ENCODE data around the gene CBX8.

The CBX8 gene

GRCh38 chr17:79826204-79826680 lies 29.4 kb upstream of the CBX8 start:
- H3K36me3 ChIP-seq (ENCODE audit: control insufficient read depth, insufficient read depth, low read length): no peaks in the 10 kb centered on the region
- no peak overlapping the region for H3K27ac ChIP-seq (ENCODE audit: low read depth, low read length)
- H3K27me3 ChIP-seq (ENCODE audit: control insufficient read depth, insufficient read depth, low read length): peaks cover 91% of the 10 kb centered on the region
- H3K9me3 ChIP-seq (ENCODE audit: control insufficient read depth, insufficient read depth, low read length): no peaks in the 10 kb centered on the region
- no peak overlapping the region for H3K4me3 ChIP-seq (ENCODE audit: low read depth, low read length)
- no peak overlapping the region for H3K9ac ChIP-seq (ENCODE audit: low read depth, low read length)
- peaks cover 2% of the 10 kb centered on the region; the same call in 1 of the 2 replicates for H3K4me1 ChIP-seq (ENCODE audit: control insufficient read depth, insufficient read depth, low read length)

DNA sequence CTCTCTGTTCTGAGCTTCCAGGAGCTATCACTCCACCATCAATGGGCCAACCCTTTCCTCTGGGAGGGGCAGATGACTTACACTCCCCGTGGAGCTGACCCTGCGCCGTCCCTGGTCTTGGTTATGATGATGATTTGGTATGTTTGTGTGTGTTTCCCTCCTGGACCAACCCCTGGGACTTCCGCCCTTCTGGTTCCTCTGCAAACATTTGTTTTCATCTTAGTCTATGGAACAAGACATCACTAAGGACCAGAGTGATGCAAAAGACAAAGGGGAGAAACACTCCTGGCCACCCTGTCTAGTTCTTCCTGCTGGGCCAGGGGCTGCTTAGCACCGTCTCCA lies 28.7 kb upstream of the CBX8 start:
- Histone ChIP-seq H3K27ac (ENCODE audit: low read depth, low read length) (no peak overlapping the region), H3K36me3 (ENCODE audit: control insufficient read depth, insufficient read depth, low read length) (no peaks in the 10 kb centered on the region), H3K27me3 (ENCODE audit: control insufficient read depth, insufficient read depth, low read length) (peaks cover 91% of the 10 kb centered on the region), H3K9me3 (ENCODE audit: control insufficient read depth, insufficient read depth, low read length) (no peaks in the 10 kb centered on the region), H3K4me1 (ENCODE audit: control insufficient read depth, insufficient read depth, low read length) (peaks cover 2% of the 10 kb centered on the region; the same call in 1 of the 2 replicates), H3K4me3 (ENCODE audit: low read depth, low read length) (no peak overlapping the region), H3K9ac (ENCODE audit: low read depth, low read length) (no peak overlapping the region)

DNA sequence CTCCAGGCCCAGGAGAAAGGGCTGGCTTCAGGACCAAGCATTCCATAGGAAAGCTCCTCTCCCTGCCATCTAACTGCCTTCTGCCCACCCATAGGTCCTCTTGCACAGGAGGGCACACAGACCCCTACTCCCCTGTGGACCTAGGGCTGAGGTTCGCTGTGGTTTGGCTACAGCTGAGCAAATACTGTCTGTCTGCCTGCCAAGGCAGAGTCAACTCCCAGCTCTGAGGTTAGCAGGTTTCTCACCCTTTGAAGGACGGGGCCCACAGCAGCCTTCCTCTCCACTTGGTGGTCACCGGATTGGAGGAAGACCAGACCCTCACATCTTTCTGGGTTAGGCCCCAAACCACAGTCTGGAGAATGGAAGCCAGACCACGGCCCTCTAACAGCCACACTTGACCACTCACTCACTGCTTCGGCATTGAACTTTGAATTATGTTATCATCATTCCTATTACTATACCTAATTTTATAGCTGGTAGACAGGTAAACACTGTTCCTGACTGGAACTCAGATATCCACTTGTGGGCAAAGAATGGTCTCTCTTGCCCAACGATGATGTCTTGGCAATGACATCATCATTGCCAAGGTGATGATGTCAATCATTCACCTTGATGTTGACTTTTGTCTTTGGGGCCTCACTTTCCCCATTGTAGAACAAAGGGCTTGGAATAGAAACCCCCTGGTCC lies 28.2 kb upstream of the CBX8 start:
- H3K27me3 ChIP-seq (ENCODE audit: control insufficient read depth, insufficient read depth, low read length): peaks cover 91% of the 10 kb centered on the region
- no peak overlapping the region for H3K9ac ChIP-seq (ENCODE audit: low read depth, low read length)
- no peaks in the 10 kb centered on the region for H3K4me1 ChIP-seq (ENCODE audit: control insufficient read depth, insufficient read depth, low read length)
- H3K4me3 ChIP-seq (ENCODE audit: low read depth, low read length): no peak overlapping the region
- H3K36me3 ChIP-seq (ENCODE audit: control insufficient read depth, insufficient read depth, low read length): no peaks in the 10 kb centered on the region
- H3K9me3 ChIP-seq (ENCODE audit: control insufficient read depth, insufficient read depth, low read length): no peaks in the 10 kb centered on the region
- H3K27ac ChIP-seq (ENCODE audit: low read depth, low read length): no peak overlapping the region

DNA sequence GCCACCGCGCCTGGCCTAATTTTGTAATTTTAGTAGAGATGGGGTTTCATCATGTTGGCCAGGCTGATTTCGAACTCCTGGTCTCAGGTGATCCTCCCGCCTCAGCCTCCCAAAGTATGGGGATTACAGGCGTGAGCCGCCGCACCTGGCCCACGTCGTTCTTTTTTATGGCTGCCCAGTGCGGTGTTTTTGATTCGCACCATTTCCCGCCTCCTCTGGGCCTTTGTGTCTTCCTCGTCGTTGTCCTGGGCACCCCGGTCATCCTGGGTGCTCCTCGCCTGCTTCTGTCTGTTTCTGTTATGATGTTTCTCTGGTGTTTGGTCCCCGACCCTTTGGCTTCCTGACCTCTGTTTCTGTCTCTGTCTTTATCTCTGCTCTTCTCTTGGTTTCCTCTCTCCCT lies 27.4 kb upstream of the CBX8 start:
- H3K27me3 ChIP-seq (ENCODE audit: control insufficient read depth, insufficient read depth, low read length): peaks cover 91% of the 10 kb centered on the region

DNA sequence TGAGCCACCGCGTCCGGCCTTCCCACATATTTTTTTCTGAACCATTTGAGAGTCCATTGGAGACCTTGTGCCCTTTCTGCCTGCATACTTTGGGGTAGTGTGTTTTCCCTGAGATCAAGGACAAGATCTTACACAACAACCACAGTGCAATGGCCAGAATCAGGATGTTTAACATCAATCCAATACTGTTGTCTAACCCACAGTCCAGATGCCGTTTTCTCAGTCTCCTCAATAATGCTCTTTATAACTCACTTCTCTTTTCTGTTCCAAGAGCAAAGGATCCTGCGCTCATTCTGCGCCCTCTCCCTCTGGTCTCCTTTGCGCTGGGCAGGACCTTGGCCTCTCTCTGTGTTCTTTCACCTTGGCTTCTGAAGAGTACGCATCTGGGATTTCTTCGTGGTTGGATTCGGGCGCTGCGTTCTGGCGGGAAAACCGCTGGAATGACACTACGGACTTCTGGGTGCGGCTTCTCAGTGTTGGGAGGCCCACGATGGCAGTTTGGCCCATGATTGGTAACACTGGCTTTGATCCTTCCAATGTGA lies 25.8 kb upstream of the CBX8 start:
- H3K9me3 ChIP-seq (ENCODE audit: control insufficient read depth, insufficient read depth, low read length): no peaks in the 10 kb centered on the region
- H3K36me3 ChIP-seq (ENCODE audit: control insufficient read depth, insufficient read depth, low read length): no peaks in the 10 kb centered on the region
- H3K27ac ChIP-seq (ENCODE audit: low read depth, low read length): no peak overlapping the region
- no peak overlapping the region for H3K9ac ChIP-seq (ENCODE audit: low read depth, low read length)
- peaks cover 93% of the 10 kb centered on the region for H3K27me3 ChIP-seq (ENCODE audit: control insufficient read depth, insufficient read depth, low read length)
- H3K4me1 ChIP-seq (ENCODE audit: control insufficient read depth, insufficient read depth, low read length): no peaks in the 10 kb centered on the region
- no peak overlapping the region for H3K4me3 ChIP-seq (ENCODE audit: low read depth, low read length)

More for the DNA sequence above, 27.4 kb upstream of the CBX8 start:
- no peaks in the 10 kb centered on the region for H3K9me3 ChIP-seq (ENCODE audit: control insufficient read depth, insufficient read depth, low read length)
- H3K4me1 ChIP-seq (ENCODE audit: control insufficient read depth, insufficient read depth, low read length): no peaks in the 10 kb centered on the region
- H3K27ac ChIP-seq (ENCODE audit: low read depth, low read length): no peak overlapping the region
- H3K4me3 ChIP-seq (ENCODE audit: low read depth, low read length): no peak overlapping the region
- H3K9ac ChIP-seq (ENCODE audit: low read depth, low read length): no peak overlapping the region
- H3K36me3 ChIP-seq (ENCODE audit: control insufficient read depth, insufficient read depth, low read length): no peaks in the 10 kb centered on the region

GRCh38 chr17:79821331-79822095 lies 24.6 kb upstream of the CBX8 start:
- Histone ChIP-seq H3K9ac (ENCODE audit: low read depth, low read length) (no peak overlapping the region), H3K27me3 (ENCODE audit: control insufficient read depth, insufficient read depth, low read length) (peaks cover 93% of the 10 kb centered on the region), H3K36me3 (ENCODE audit: control insufficient read depth, insufficient read depth, low read length) (no peaks in the 10 kb centered on the region), H3K4me1 (ENCODE audit: control insufficient read depth, insufficient read depth, low read length) (no peaks in the 10 kb centered on the region), H3K4me3 (ENCODE audit: low read depth, low read length) (no peak overlapping the region), H3K27ac (ENCODE audit: low read depth, low read length) (no peak overlapping the region), H3K9me3 (ENCODE audit: control insufficient read depth, insufficient read depth, low read length) (no peaks in the 10 kb centered on the region)

DNA sequence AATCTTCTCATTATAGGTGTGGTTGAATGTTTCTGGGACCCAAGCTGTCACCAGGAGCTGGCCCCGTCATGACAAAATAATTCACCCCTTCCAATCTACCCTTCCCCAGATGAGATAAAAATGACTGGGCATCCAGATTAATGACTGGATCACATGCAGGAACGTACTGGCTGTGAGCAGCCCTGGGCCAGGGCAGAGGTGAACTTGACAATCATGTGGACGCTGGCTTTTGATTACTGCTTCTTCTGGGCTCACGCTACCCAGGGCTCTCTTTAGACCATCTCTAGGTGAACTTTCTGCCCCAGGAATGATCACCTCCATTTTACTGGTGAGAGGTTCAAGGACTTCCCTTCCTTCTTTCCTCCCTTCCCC lies 24.1 kb upstream of the CBX8 start:
- Histone ChIP-seq H3K27me3 (ENCODE audit: control insufficient read depth, insufficient read depth, low read length) (peaks cover 93% of the 10 kb centered on the region), H3K9ac (ENCODE audit: low read depth, low read length) (no peak overlapping the region), H3K4me1 (ENCODE audit: control insufficient read depth, insufficient read depth, low read length) (no peaks in the 10 kb centered on the region; the same call in 1 of the 2 replicates), H3K36me3 (ENCODE audit: control insufficient read depth, insufficient read depth, low read length) (no peaks in the 10 kb centered on the region), H3K9me3 (ENCODE audit: control insufficient read depth, insufficient read depth, low read length) (no peaks in the 10 kb centered on the region), H3K4me3 (ENCODE audit: low read depth, low read length) (no peak overlapping the region), H3K27ac (ENCODE audit: low read depth, low read length) (no peak overlapping the region)

DNA sequence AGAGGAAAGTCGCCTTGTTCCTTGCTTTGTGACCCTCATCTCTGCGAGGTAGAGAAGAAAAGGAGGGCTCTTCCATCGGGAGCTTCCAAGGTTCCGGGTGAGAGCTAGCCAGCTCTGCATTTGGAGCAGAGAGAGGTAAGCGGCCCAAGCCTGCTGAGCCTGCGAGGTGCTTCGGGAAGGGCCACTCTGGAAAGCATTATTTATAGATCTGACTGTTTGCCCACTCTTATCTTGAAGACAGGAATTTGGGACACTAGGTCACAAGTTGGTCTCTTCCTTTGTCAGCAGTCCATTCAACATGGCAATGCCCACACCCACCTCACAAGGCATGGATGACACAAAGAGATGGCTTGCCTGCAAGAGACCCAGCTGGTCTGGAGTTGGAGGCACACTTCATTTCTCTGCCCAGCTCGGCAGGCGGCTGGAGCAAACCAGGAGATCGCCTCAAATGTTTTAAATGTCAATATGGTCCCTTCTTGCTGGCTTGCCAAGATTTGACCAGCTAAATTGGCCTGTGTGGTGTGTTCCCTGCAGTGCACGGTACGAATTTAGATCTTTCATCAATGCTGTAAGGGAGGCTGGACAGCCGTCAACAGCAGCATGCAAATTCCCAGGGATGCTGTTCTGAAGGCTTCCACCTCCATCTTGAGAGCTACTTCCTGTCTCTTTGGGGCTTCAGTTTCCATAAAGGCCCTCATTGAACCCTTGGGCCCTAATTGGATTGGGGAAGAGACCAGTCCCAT lies 22.8 kb upstream of the CBX8 start:
- Histone ChIP-seq H3K4me1 (ENCODE audit: control insufficient read depth, insufficient read depth, low read length) (no peaks in the 10 kb centered on the region; the same call in 1 of the 2 replicates), H3K36me3 (ENCODE audit: control insufficient read depth, insufficient read depth, low read length) (no peaks in the 10 kb centered on the region), H3K27ac (ENCODE audit: low read depth, low read length) (no peak overlapping the region), H3K4me3 (ENCODE audit: low read depth, low read length) (no peak overlapping the region), H3K9ac (ENCODE audit: low read depth, low read length) (no peak overlapping the region), H3K9me3 (ENCODE audit: control insufficient read depth, insufficient read depth, low read length) (no peaks in the 10 kb centered on the region), H3K27me3 (ENCODE audit: control insufficient read depth, insufficient read depth, low read length) (peaks cover 93% of the 10 kb centered on the region)

- Histone ChIP-seq H3K4me1 (ENCODE audit: control insufficient read depth, insufficient read depth, low read length) (peaks cover 5% of the 10 kb centered on the region), H3K36me3 (ENCODE audit: control insufficient read depth, insufficient read depth, low read length) (no peaks in the 10 kb centered on the region), H3K4me3 (ENCODE audit: low read depth, low read length) (no peak overlapping the region), H3K9me3 (ENCODE audit: control insufficient read depth, insufficient read depth, low read length) (no peaks in the 10 kb centered on the region), H3K9ac (ENCODE audit: low read depth, low read length) (no peak overlapping the region), H3K27ac (ENCODE audit: low read depth, low read length) (no peak overlapping the region), H3K27me3 (ENCODE audit: control insufficient read depth, insufficient read depth, low read length) (peaks cover 94% of the 10 kb centered on the region)
These were observed 22.2 kb upstream of the CBX8 start for GRCh38 chr17:79819085-79819484.

DNA sequence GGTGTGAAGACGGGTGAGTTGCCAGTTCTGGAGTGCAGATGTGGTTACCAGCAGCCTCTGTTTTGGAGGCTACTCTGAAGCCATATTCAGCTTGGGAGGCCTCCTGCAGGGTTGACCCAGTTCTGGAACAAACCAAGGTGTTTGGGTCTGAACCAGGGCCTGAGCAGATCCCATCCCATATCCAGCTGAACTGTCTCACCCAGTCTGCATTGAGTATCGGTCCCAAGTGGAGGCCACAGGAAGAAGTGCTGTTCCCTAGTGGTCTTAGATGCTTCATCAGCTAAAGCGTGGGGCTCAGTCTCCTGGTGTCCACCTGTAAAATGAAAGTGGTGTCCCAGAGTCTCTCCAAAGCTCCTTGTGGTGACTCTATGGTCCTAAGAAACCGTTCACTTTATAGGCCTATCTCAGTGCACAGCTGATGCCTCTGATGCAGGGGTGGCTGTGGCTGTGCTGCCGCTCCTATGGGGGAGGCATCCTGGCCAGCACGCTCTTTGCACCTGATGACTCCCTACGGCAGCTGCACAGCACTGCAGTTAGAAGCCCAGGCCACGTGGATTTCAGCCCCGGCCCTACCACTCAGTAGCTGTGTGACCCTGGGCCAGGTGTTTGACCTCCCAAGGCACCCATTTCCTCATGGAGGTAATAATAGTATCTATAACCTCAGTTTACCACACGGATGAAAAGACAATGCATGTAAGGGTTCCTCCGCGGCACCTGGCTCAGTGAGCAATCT lies 21.3 kb upstream of the CBX8 start:
- peaks cover 96% of the 10 kb centered on the region for H3K27me3 ChIP-seq (ENCODE audit: control insufficient read depth, insufficient read depth, low read length)
- no peak overlapping the region for H3K9ac ChIP-seq (ENCODE audit: low read depth, low read length)
- H3K27ac ChIP-seq (ENCODE audit: low read depth, low read length): no peak overlapping the region
- H3K4me3 ChIP-seq (ENCODE audit: low read depth, low read length): no peak overlapping the region
- H3K36me3 ChIP-seq (ENCODE audit: control insufficient read depth, insufficient read depth, low read length): no peaks in the 10 kb centered on the region
- H3K4me1 ChIP-seq (ENCODE audit: control insufficient read depth, insufficient read depth, low read length): peaks cover 5% of the 10 kb centered on the region
- H3K9me3 ChIP-seq (ENCODE audit: control insufficient read depth, insufficient read depth, low read length): no peaks in the 10 kb centered on the region
